HG03575 (cell line): ENCODE results near the gene TUFT1.
"Not testable (repeated sequence)": the region's sequence is repeated elsewhere in the genome, so short reads cannot be mapped to it uniquely, and the experiment has no call there.

Experiments
- ATAC-seq: cut with Tn5 transposase; IDR thresholded peaks from one replicate; pipeline ENCODE4 v1.9.1; 2021; ENCODE audit not compliant: unreplicated experiment, insufficient number of reproducible peaks, low FRiP score; ENCODE audit errors: extremely low read depth

TUFT1 gene

DNA sequence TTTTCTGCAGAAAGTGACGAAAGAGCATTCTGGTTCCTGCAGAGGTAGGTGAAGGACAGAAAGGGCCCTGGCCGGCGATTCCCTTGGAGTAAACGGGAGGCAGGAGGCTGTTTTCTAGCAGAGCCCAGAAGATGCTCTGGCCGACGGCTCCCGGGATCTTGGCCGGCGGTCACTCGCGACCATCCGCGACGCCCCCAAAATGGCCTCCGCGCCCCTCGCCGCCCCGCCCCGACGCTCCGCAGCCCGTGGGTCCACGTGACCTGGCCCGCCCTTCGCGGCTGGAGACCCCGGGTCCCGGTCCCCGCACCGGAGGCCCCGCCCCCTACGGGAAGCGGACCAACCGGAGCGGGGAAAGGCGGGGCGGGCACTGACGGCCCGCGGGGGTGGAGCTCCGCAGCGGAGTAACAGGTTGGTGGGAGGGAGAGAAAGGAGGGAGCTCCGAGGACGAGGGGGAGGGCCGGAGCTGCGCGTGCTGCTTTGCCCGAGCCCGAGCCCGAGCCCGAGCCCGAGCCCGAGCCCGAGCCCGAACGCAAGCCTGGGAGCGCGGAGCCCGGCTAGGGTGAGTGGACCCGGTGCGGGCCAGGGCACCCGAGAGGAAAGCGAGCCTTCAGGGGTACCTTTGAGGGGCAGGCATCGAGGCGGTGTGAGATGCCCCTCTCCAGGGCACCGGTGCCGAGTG lies 29.0 kb upstream of the TUFT1 start, which contains the start of gene CGN:
Gene CGN, plus strand, starts transcription at position 431 of the 679 bp plus-strand sequence. CDS start 7,133 bp downstream, outside the sequence.
- ATAC-seq, result no peak

DNA sequence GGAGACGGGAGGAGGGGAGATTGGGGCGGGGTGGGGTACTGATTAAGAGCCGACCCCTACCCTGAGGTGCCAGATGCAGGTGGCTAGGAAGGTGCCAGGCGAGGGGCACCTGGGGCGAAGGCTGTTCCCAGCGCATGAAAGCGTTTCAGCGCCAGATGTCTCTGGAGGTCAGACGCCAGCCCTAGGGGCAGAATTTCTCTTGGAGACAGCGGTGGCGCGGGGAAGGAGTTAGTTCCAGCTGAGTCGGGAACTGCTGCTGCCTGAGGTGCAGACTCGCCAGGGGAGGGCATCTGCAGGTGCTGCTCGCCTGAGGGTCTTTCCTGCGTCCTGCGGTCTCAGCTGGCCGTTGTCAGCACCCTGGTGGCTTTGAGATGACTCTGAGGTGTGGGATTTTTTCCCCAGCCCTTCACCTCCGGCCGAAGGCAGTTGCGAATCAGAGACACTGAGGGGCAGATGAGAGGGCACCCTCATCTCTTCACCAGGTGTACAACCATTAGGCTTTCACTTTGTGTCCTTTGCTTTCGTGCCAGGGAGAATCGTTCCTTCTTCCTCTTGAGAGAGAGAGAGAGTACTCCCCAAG lies 28.4 kb upstream of the TUFT1 start:
- no peak for ATAC-seq

- ATAC-seq, result no peak
Measured at GRCh38 chr1:151512326-151512725, 27.8 kb upstream of the TUFT1 start.

DNA sequence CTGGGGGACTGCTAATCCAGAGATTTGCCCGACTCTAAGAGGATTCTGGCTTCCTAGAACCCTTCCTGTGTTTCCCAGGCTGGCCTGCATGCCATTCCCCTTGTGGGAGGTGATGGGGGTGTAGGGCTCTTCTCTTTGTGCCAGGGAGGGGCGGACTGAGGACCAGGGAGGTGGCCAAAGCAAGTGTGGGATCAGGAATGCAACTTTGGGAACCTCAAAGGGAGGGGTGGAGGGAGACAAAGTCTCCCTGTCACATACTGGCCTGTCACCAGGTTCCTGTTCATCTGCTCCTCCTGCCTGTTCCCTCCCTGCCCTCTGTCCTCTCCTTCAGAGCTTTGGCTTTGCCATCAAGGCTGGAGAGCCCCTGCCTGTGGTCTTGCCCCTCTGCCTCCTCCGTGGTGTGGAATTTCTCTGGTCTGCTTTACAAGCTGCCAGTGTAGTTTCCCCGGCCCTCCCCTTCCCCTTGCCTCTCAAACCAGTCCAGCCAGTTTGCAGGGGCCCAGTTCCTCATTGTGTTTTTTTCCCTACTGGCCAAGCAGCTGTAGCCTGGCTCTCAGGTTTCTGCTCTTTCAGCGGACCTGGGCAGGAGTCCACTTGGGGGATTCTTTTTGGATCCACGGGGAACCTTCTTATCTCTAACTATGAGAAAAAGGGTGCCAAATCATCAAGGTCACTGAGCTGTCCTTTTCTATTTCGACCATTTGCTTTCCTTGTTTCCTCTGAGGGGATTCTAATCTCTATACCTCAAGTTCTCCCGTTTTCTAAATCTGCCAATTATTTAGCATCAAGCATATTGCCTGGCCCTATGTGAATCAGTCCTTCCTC lies 27.1 kb upstream of the TUFT1 start:
- no peak for ATAC-seq

- ATAC-seq, result no peak
Measured at GRCh38 chr1:151513626-151514121, 26.4 kb upstream of the TUFT1 start.

- no peak for ATAC-seq
Measured at GRCh38 chr1:151514366-151514765, 25.7 kb upstream of the TUFT1 start.

- no peak for ATAC-seq
Measured at GRCh38 chr1:151515265-151515664, 24.8 kb upstream of the TUFT1 start.

- ATAC-seq, result no peak
Measured at GRCh38 chr1:151516031-151516511, 24.0 kb upstream of the TUFT1 start.

DNA sequence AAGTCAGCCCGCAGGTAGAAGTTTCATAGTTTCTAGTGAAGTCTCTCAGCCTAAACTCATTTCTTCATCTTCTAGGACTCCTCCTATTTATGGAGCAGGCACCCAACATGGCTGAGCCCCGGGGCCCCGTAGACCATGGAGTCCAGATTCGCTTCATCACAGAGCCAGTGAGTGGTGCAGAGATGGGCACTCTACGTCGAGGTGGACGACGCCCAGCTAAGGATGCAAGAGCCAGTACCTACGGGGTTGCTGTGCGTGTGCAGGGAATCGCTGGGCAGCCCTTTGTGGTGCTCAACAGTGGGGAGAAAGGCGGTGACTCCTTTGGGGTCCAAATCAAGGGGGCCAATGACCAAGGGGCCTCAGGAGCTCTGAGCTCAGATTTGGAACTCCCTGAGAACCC lies 21.7 kb upstream of the TUFT1 start:
- no peak for ATAC-seq

DNA sequence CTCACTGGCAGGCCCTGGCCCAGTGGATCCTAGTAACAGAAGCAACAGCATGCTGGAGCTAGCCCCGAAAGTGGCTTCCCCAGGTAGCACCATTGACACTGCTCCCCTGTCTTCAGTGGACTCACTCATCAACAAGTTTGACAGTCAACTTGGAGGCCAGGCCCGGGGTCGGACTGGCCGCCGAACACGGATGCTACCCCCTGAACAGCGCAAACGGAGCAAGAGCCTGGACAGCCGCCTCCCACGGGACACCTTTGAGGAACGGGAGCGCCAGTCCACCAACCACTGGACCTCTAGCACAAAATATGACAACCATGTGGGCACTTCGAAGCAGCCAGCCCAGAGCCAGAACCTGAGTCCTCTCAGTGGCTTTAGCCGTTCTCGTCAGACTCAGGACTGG lies 21.2 kb upstream of the TUFT1 start:
- no peak for ATAC-seq

DNA sequence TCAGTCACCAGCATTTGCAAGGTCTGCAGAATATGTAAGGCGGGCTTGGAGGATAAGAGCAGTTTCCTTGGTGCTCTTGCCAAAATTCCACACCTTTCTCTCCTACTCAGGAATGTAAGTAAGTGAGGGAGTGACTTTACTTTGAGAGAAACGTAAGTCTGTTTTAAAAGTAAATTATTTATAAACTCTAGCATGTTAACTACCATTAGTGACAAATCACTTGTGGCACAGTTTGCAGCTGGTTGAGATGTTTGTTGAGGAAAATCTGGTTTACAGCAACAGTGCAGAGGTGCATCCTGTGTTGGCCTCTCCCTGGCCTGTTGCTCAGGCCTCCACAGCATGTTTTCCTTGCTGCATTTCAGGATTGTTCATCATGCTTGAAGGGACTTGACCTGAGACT lies 20.4 kb upstream of the TUFT1 start:
- ATAC-seq, result no peak

DNA sequence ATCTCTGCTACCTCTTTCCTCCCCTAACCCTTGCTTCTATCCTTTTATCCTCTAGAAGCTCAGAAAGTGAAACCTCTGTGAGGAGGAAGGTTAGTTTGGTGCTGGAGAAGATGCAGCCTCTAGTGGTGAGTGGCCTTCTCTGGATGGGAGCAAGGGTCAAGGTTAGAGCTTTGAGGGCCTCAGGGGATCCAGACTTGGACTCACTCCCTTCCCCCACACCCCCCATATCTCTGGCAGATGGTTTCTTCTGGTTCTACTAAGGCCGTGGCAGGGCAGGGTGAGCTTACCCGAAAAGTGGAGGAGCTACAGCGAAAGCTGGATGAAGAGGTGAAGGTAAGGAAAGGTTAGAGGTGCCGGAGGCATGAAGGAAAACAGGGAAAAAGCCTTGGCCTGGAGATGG lies 19.8 kb upstream of the TUFT1 start:
- ATAC-seq, result no peak

DNA sequence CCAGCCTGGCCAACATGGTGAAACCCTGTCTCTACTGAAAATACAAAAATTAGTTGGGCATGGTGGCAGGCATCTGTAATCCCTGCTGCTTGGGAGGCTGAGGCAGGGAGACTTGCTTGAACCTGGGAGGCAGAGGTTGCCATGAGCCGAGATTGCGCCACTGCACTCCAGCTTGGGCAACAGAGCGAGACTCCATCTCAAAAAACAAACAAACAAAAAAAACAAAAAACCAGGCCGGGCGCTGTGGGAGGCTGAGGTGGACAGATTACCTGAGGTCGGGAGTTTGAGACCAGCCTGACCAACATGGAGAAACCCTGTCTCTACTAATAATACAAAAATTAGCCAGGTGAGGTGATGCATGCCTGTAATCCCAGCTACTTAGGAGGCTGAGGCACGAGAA lies 17.7 kb upstream of the TUFT1 start:
- not testable (repeated sequence) for ATAC-seq

- no peak for ATAC-seq
Measured at GRCh38 chr1:151523326-151523725, 16.8 kb upstream of the TUFT1 start.

DNA sequence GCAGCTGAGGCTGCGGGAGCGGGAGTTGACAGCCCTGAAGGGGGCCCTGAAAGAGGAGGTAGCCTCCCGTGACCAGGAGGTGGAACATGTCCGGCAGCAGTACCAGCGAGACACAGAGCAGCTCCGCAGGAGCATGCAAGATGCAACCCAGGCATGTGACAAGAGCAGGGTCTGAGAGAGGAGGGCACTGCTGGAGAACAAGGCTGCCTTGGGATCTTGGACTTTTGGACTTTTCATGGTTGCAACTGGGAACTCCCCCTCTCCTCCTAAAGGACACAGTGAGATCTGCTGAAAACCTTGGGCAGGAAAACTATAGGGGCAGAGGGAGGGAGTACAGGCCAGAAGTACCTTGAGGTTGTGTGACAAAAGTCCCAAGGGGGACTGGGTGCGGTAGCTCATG lies 15.4 kb upstream of the TUFT1 start:
- no peak for ATAC-seq

DNA sequence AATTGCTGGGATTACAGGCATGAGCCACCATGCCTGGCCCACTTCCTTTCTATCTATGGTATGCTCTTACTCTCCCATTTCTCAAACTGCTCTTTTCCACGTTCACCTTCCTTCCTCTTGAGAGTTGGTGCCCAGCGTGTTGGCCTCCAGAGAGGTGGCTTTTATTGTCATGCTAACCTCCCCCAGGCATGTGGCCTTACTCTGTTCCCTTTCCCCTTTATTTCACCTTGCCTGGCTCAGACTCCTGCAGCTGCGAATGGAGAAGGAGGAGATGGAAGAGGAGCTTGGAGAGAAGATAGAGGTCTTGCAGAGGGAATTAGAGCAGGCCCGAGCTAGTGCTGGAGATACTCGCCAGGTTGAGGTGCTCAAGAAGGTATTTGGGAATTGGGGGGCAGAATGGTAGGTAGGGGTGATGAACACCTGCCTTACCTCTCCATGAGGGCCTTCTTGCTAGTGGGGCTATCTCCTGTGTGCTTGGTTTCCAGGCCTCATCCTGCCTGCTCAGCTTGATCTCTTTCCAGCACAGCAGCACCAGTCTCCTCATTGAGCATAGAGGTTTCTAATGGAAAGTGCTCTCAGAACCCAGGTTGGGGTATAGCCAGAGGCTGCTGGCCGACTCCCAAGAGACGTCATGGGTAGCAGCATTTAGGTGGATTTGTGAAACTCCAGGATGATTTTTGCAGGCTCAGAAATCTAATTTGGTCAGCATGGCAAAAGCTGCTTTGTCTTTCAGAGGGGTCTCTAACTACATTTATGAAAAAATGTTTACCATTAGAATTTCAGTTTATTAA lies 13.2 kb upstream of the TUFT1 start:
- no peak for ATAC-seq

DNA sequence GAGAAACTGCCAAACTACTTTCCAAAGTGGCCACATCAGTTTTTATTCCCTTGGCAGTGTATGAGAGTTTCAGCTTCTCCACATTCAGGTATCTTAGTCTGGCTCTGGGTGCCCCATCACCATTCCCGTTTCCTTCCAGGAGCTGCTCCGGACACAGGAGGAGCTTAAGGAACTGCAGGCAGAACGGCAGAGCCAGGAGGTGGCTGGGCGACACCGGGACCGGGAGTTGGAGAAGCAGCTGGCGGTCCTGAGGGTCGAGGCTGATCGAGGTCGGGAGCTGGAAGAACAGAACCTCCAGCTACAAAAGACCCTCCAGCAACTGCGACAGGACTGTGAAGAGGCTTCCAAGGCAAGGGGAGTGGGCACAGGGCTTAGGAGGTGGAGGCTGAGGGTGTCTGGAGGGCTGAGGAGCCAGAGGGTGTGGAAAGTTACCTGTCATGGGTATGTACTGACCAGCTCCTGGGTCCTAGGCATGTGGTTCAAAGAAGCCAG lies 10.9 kb upstream of the TUFT1 start:
- ATAC-seq, result no peak

DNA sequence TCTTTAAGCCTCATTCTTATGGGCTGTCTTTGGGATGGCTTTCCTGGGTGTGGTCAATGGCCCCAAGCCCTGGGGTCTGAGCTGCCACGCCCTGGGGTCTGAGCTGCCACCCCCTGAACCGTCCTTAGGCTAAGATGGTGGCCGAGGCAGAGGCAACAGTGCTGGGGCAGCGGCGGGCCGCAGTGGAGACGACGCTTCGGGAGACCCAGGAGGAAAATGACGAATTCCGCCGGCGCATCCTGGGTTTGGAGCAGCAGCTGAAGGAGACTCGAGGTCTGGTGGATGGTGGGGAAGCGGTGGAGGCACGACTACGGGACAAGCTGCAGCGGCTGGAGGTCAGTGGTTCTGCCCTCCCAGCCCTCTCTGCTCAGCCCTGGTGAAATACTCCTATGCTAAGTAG lies 10.3 kb upstream of the TUFT1 start:
- ATAC-seq, result no peak

DNA sequence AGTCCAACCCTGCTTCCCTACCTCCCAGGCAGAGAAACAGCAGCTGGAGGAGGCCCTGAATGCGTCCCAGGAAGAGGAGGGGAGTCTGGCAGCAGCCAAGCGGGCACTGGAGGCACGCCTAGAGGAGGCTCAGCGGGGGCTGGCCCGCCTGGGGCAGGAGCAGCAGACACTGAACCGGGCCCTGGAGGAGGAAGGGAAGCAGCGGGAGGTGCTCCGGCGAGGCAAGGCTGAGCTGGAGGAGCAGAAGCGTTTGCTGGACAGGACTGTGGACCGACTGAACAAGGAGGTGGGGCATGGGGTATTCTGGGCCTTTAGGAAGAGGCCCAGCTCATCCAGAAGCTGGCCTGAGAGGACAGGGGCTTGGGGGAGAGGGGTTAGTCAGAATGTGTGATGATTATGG lies 9.6 kb upstream of the TUFT1 start:
- ATAC-seq, result no peak
